HG02870 (cell line): Measurements from ENCODE around the gene ELP4.

ENCODE experiments used
- ATAC-seq: cut with Tn5 transposase; IDR thresholded peaks from one replicate; pipeline ENCODE4 v1.9.1; 2021; ENCODE audit warnings: mild to moderate bottlenecking, moderate library complexity; ENCODE audit not compliant: unreplicated experiment

The ELP4 gene

DNA sequence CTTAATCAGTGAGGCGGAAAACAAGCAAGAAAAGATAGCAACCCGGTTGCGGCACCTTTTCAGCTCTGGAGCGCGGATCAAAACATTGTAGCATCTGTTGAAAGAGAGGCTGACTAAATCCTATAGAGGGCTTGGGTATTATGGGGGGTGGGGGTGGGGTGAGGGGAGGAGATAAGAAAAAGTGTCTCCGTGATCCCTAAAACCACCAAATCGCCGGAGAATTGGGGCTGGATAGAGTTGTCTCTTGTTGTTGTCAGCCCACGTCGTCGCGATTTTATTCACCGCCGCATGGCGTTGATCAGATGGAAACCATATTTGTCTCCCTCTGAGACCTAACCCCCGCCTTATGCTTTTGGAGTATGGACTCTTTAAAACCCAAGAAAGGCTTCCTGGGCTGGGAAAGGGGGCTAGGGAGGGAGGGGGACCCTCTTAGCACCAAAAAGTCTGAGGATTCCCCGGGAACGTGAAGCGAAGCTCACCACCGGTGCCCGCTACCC lies 288.5 kb downstream of the ELP4 start:
- no peak for ATAC-seq

DNA sequence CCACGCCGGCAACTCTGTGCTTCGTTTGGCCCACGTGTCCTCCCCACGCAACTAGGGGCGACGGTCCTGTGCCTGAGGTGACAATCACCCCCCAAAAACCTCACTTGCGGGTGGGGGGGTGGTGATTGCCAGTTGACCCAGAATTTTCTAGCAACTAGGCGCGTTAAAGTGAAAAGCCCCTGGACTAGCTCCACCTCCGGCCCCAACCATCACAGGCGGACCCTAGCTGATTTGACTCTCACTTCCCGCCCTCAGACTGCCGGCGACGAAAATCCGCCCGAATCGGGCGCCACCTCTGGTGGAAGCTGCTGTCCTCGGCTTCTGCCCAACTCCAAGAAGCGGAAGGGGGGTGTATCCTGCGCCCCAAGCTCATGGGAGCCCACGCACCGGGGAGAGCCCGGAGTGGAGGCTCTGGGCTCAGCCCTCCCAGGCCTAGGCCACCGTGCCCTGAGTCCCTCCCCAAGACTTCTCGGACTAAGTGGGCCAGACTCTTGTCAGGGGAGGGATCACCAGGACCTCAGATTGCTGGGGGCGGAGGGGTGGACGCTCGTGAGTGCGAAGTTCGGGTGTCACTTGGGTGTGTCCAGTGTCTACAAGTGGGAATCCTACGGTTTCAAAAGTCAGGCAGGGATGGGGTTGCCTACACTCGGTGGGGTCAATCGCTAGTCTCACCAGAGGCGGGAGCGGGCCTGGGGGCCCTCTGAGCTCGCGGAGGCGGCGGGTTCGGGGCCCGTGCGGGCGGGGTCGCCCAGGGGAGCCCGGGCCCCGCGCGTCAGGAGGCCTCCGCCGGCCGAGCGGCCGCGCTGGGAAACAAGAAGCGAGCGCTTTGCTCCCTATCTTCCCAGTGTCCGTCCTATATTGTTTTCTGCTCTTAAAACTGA lies 289.2 kb downstream of the ELP4 start:
- ATAC-seq: peak; percentile 58

DNA sequence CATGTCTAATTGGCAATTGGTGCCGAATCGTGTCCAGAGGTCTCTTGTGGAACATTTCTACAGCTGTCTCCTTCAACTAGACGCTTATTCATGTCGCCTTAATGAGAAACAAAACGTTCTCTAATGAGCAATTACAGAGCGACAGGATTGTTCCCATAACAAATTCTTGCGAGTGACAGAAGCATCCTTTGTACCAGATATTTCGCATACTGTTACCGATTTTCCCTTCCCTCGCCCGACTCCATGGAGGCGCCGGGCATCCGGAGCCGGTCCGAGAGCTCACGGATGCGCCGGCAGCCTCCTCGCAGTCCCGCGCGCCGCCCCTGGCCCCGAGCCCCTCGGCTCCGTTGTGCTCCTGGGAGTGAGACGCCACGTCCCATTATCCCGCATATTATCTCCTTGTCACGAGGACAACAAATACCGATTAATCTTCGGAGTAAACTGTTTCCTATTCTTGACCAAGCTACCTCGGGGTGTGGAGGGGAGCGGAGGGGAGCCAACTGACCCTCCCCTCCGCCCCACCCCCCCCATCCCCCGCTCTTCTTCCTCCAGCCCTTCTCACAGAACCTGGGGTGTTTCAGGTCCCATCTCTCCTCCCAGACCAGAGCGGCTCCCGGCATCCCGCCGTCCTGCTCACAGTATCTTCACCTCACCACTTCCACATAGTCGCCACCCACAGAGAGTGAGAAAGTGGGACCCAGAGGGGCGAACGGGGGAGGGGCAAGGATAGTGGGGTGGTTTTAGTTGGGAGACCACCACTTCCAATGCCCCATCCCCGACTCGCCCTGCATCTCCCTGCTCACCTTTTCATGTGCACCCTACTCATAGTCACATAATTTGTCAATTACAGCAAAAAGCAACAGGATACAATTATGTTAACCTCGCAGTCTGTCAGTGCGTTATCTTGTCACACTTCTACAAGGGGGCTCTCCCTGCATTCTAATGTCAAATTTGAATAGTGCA lies 290.1 kb downstream of the ELP4 start:
- ATAC-seq: no peak

DNA sequence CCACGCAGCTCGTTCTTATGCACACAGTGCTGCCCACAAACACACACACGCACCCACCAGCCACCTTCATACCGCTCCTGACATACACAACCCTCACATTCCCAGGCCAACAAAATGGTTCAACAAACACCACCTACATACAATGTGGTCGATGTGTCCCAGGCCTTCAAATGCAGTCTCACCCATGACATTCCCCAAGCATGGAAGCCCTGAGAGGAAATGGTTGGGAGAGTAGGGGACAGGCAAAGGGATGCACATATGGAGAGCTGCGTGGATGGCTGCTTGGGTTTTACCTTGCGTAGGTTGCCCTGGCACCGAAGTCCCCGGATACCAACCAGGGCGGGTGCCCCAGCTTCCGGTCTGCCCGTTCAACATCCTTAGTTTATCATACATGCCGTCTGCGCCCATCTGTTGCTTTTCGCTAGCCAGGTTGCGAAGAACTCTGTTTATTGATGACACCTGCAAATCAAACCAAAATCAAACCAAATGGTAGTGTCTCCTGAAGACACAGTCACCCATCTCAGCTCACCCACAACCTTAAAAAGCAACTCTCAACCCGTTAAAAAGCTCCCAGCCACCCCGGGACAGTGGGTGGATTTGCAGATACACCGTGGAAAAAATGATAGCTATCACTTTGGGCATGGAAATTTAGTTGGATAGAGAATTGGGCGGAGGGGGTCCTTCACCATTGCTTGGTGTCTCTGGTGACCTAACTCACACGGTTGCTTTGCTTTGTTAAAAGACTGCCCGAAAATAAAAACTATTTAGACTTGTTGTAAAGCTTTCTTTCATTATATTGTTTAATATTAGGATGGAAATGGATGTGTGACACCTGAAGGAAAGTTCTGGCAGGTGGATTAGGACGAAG lies 291.1 kb downstream of the ELP4 start:
- ATAC-seq: no peak

DNA sequence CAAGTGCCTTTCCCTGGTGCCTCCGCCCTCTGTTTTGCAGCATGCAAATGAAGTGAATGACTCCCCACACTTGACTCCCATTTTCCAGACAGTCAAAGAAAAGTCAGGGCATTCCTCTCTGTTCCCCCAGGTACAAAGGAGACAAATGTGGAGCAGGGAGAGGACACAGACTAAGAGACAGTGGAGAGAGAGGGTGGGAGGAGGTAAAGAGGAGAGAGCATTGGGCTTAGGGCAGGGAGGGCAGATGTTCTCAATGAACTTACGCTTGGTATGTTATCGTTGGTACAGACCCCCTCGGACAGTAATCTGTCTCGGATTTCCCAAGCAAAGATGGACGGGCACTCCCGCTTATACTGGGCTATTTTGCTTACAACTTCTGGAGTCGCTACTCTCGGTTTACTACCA lies 291.7 kb downstream of the ELP4 start:
- ATAC-seq: no peak

DNA sequence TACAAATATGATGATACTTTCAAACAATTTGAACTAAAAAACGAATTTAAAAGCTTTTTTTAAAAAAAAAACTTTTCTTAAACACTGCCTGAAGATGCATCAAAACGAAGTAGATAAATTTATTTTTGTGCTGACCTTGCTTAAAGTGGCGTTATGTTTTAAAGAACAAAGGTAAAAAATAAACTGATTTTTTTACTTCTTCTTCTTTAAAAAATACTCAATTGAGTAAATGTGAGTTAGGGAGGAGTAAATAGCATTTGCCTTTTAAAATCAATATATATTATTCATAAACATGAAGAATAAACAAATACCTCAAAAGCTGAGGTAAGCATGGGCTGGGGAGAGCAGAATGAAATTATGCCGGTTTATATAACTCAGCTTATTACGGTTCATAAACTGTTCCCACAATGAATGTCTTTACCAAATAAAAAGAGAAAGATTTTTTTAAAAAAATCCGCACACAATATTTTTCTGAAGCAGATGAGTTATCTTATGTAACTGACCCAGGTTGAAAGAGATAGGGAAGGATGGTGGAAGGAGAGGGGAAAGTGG lies 292.5 kb downstream of the ELP4 start:
- ATAC-seq: no peak

DNA sequence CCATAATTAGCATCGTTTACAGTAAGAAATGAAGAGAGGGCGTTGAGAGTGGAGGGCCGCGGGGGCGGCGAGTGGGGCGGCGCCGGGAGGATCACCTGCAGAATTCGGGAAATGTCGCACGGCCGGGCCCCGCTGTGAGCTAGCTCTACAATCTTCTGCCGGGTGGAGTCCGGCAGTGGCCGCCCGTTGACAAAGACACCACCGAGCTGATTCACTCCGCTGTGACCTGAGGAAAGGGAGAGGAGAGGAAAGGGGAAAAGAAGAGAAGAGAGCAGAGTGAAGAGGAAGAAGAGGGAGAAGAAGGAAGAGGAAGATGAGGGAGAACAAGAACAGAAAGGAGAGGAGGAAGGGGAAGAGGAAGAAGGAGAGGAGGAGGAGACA lies 293.0 kb downstream of the ELP4 start:
- ATAC-seq: no peak

DNA sequence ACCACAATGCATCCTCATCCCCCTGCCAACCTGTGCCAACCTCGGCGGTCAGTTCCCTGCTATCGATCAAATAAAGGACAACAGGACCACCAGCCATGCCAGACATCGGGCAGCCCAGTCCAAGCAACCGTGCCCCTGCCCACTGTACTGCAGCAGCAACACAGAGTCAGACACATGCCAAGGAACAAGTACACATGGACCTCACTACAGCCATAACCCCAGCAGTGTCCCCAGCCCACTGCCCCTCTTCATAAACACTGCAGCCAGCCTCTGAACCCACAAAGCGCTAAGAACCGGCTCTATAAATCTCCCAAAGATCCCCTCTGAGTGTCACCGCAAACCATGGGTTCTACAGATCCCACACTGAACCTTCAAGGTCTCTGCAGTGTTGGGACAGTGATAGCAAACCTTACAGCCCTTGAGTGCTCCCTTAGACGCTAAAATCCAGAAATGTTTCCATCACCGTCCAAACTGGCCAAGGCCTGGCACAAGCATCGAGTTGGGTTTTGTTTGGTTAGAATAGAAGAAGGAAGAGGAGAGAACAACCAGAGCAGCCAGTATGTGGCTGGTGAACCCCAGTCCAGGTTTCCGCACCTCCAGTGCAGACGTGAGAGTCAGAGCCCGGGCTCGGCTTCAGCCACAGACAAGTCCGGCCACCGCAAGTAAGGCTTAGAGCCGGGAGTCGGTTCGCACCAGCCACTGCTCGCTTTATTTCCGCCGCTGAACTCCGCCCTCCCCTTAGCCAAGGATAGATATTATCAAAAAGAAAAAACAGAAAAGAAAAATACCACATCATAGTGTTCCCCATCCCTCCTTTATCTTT lies 293.6 kb downstream of the ELP4 start:
- no peak for ATAC-seq

DNA sequence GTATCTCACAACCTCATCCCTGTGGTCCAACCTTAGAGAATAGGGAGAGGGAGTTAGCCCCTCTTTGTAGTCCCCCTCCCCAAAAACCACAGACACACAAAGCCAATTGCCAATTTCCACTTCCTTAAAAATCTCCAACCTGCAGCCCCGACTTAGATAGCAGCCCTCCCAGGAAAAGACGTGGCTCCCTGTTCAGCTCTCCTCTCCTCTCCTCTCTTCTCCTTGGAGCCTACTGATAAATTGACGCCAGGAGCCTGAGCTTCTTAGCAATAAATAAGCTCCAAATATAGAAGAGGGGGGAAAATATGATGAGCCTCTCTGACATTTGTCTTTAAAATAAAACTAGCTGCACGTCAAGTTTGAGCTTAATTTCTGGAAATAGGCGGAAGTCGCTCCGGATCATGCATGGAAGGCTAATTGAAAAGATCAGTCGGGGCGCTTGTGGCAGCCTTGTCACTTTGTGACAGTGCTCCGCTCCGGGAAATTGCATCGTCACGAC lies 294.3 kb downstream of the ELP4 start:
- ATAC-seq: no peak

DNA sequence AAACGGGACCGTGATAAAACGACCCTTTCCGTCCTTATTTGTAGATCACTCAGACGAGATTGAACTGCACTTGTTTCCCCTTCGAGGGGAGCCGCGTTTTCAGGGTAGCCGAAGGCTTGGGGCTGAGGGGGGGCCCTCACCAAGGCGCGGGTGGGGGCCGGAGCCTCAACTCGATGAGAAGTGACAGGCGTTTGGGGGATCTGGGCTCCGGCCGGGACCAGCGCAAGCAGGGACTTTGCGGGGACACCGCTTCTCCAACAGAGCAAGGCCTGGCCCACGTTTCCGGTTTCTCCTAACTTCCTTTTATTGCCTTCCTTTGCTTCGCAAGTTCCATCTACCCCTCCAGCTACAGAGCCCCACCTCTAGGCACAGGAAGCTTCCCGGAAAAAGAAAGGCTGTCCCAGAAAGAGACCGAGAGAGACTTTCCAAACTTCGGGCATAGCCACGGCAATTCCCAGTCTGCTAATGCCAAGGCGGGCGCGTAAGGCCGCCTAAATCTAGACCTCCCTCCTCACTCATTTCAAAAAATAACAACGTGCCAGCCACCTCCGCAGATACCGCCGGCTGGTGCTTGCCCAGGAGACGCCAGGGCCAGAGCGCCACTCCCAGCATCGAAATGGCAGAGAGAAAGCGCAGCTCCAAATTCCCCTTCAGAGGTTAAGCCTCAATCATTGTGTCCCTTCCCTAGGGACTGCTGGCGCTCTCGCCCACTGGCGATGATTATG lies 294.9 kb downstream of the ELP4 start:
- no peak for ATAC-seq

DNA sequence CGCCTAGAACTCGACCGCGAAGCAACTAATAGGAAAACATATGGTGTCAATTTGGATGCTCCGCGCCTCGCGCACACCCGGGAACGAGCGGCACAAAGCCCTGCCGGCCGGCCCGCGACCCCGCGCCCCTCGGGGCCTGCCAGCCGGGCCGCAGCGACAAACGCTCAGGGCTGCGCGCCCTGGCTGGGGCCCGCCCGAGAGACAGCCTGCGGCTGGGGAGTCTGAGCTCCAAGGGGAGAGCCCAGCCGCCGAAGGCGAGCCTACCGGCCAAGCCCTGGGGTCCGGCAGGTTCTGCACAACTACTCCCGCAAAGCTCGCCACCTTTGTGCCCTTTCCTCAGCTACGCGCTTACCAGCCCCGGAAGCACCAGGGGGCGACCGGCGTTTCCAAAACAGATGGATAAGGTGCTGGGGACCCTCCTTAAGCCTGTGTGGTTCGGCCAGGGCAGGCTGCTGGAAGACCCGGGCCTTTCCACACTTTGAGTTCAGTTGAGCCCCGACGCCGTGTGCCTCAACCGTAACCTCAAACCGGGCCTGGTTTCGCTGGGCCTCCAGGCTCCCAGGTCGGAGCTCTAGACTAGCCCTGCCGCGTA lies 295.6 kb downstream of the ELP4 start:
- ATAC-seq: no peak

DNA sequence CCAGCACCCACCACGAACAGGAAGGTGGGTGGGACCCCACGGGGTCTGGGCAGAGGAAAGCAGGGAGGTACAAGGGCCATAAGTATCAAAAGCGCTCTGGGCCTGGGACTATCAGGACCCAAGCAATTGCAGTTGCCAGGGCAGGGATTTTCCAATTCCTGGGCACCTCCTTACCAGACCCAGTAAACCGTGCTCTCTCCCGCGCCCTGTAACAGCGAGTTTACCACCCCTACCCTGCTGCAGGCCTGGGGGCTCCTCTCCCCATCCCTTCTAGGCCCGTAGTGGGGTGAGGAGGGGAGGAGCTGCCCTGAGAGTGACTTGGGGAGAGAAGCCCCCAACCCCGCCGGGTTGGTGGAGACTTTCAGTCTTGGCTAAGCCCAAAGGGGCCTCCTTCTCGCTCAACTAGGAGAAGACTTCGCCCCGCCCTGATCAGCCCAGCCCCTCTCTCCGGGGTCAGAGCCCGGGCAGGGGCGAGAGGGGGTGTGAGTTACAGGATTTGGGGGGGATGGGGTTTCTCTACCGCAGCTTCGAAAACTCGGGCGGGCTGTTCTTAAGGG lies 296.1 kb downstream of the ELP4 start:
- no peak for ATAC-seq

DNA sequence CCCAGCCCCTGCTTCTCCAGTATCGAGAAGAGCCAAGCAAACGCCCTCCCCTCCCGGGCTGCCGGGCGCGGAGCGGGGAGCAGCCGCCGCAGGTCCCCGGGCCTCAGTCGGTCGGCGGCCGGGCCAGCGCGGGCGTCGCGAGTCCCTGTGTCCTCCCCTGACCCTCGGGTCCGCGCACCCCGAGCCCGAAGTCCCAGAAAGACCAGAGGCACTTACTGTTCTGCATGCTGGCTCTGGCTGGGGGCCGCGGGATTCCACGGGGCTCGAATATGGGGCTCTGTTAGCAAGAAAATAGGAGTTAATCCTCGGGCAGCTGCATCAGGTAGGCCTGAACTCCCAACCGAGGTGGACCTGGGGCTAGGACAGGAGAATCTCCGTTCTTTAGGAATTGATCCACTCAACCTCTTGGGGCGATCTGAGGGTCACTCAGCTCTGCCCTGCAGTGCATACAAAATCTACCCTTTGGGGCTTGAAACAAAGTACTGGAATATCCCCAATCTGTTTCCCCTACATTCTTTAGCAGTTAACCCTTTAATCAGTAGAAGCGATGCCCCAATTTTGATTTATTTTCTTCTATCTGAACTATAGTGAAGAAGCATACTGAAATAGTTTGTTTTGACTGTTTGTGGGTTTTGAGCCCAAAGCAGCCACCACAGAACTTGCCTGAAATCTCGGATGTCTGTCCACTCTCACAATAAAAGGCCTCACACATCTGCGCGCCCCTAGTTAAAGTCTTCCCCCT lies 296.8 kb downstream of the ELP4 start:
- no peak for ATAC-seq

DNA sequence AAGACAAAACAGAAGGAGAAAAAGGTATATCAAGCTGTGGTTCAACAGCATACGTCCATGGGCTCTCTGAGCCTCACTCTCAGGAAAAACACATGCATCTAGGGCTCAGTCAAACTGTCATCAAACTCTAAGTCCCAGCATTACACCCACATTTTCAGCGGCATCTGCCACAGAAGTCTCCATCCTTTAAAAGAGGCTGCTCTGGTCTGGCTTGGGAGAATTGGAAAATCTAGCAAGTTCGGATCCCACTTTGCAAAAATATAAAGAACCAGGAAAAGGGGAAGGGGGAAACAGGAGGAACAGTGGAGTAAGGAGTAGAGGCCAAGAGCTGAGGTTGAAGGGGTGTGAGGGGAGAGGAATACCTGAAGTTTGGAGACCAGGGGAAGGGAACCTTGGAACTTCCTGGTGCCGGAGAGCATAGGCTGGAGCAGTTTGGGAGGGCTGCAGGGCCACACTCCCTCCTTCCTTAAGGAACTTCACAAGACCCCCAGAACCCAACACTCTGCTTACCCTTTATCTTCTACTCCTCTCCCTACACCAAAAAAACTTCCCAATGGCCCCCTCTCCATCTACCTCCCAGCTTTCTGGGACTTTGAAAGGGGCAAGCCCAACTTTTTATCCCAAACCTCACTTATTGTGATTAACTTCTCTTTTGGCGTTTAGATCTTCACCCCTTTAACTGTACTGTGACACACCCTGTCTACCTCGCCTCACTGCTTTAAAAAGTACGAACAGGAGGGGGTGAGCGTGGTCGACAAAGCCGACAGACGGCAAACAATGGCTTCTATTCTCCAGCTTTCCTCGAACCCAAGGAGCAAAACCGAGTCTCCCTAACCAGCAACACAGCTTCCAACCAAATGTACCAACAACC lies 297.6 kb downstream of the ELP4 start:
- no peak for ATAC-seq

DNA sequence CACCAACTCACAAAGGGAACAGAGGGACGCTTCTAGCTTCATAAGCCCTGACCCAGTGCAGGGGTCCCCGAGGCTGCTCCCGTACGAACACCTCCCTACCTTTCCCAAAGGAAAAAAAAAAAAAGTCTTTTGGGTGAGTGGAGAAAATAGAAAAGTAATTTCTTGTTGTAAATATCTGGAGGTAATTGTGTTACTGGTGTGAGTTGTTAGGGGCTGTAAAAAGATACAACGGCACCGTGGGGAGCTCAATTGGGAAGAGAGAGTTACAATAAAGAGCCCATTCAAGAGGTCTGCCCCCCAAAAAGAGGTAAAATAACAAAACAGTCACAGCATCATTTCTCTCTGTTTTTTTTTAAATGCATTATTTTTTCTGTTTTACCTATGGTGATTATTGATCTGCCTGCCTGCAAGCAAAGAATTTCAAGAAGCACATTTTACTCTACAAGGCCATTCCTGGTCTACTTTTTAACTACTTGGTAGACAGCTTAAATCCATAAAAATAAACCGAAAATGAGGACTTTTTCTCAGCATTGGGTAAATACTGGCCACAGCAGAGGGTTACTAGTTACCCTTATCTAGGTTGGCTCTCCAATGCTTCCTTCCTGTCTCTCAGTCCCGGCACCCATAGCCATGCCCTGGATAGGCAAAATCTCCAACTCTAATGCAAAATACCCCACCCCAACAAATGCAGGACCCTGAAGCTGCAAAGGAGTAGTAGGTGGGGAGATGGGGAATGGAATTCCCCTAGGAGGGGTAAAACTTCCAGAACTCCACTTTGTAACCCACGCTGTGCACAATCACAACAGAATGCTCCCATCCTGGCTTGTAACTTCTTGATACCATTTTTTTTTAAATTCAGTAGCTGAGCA lies 298.5 kb downstream of the ELP4 start:
- ATAC-seq: no peak
